ENCODE data around the gene OR2D2. TPM values are rescaled to one million over a fixed set of nuclear protein-coding genes. Genes with fewer than 3 reads are reported as not detected.

The OR2D2 gene
- total and polyA plus RNA-seq, 2 of the 13 experiments (the other 11 are each of a cell fraction or from before 2014, with no cell fraction given) = not detected

GRCh38 chr11:6895010-6895409, 2.7 kb upstream of the OR2D2 start:
- FAIRE-seq = no peak
- intact Hi-C loops (cut with micrococcal nuclease; ENCODE audit: unreplicated experiment) = no loop called here
- Histone ChIP-seq H3K27me3 (ENCODE audit: control insufficient read depth in 1 of 2, insufficient read depth in 2 of 2, low read length in 2 of 2) (no peaks in the 10 kb centered on the region), H3K36me3 (replicated peaks in 1 of 2; ENCODE audit: control insufficient read depth in 1 of 2, insufficient read depth in 2 of 2, low read length in 2 of 2) (no peaks in the 10 kb centered on the region), H3K4me1 (ENCODE audit: insufficient read depth, low read length) (no peaks in the 10 kb centered on the region), H3K4me2 (ENCODE audit: low read depth, low read length) (no peak overlapping the region), H3K27ac (ENCODE audit: extremely low read length, insufficient read depth, low read length) (no peak overlapping the region), H2AFZ (ENCODE audit: low read length) (no peak overlapping the region), H3K9ac (ENCODE audit: insufficient read depth, low read depth, low read length) (no peak overlapping the region), H4K20me1 (ENCODE audit: insufficient read depth, low read length) (no peaks in the 10 kb centered on the region), H3K4me3 (replicated peaks in 1 of 3; ENCODE audit: insufficient read depth in 1 of 3, low read depth in 2 of 3, low read length in 3 of 3) (no peak overlapping the region), H3K79me2 (ENCODE audit: insufficient read depth, low read length) (no peaks in the 10 kb centered on the region), H3K9me3 (ENCODE audit: low read length) (no peaks in the 10 kb centered on the region)
- CTCF ChIA-PET (ENCODE audit: low intra/inter-chr PET ratio, low total read pairs) = no interaction called here
- TF ChIP-seq NFE2L2 (IDR thresholded peaks at IDR 0.05; ENCODE audit: low read length) (no peak), ZFP36L2 (CRISPR knock-in tag; IDR thresholded peaks at IDR 0.05) (no peak), TCF7 (IDR thresholded peaks at IDR 0.05; ENCODE audit: low read depth) (no peak), TBX2 (CRISPR knock-in tag; IDR thresholded peaks at IDR 0.05; ENCODE audit: borderline replicate concordance) (no peak), ATF1 (CRISPR knock-in tag; IDR thresholded peaks at IDR 0.05) (no peak), HBP1 (CRISPR knock-in tag; IDR thresholded peaks at IDR 0.05; ENCODE audit: low read depth) (no peak), PPARG (CRISPR knock-in tag; conservative IDR thresholded peaks at IDR 0.05) (no peak), ZHX1 (CRISPR knock-in tag; IDR thresholded peaks at IDR 0.05; ENCODE audit: low read depth) (no peak), ZNF674 (CRISPR knock-in tag; IDR thresholded peaks at IDR 0.05; ENCODE audit: low read depth) (no peak), ZNF496 (CRISPR knock-in tag; IDR thresholded peaks at IDR 0.05; ENCODE audit: insufficient replicate concordance) (no peak), HMGXB4 (CRISPR knock-in tag; IDR thresholded peaks at IDR 0.05; ENCODE audit: borderline replicate concordance in 1 of 2, low read depth in 1 of 2) (no peak), RAD51 (IDR thresholded peaks at IDR 0.05; ENCODE audit: borderline replicate concordance) (no peak), ZNF362 (CRISPR knock-in tag; IDR thresholded peaks at IDR 0.05; ENCODE audit: borderline replicate concordance) (no peak), ZNF772 (CRISPR knock-in tag; IDR thresholded peaks at IDR 0.05) (no peak), DRAP1 (CRISPR knock-in tag; IDR thresholded peaks at IDR 0.05) (no peak), ZNF841 (CRISPR knock-in tag; IDR thresholded peaks at IDR 0.05; ENCODE audit: borderline replicate concordance) (no peak), ZSCAN29 (CRISPR knock-in tag; conservative IDR thresholded peaks at IDR 0.05) (no peak), JUND (CRISPR knock-in tag; IDR thresholded peaks at IDR 0.05) (no peak)
- POLR2A ChIA-PET = no interaction called here
- BruUV-seq (replicated peaks) = no TSS peak
- in situ Hi-C loops (cut with HindIII; ENCODE audit: extremely low pct_ligation_motif_present, low pct_unique_long_range_greater_than_20kb) = no loop called here
- no peak for ATAC-seq
- DNase-seq (ENCODE audit: low spot score) = no peak
